GM12872 (cell line): ENCODE measurements around the gene IGSF6.

Source experiments
- CTCF ChIP-seq: IDR thresholded peaks from 3 replicates; pipeline ENCODE4 v1.5.1; 2011; ENCODE audit warnings: low read depth, mild to moderate bottlenecking, low read length, moderate library complexity; ENCODE audit not compliant: insufficient read depth

Gene IGSF6

GRCh38 chr16:21597561-21598030 lies 54.8 kb downstream of the IGSF6 start:
- TF ChIP-seq CTCF = no peak

- no peak for TF ChIP-seq CTCF
Observed at GRCh38 chr16:21593530-21594289, 58.7 kb downstream of the IGSF6 start.

DNA sequence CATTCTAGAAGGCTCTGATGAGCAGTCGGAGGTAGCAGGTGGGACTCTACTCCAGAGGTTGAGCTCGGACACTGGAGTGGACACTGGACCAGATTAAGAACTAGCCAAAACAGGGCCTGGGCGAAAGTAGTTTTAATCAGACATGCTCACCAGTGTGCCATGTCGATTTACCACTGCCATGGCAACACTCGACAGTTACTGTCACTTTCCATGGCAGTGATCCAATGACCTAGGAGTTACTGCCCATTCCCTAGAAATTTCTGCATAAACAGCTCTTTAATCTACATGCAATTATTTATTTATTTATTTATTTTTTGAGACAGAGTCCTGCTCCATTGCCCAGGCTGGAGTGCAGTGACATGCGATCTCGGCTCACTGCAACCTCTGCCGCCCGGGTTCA lies 60.2 kb downstream of the IGSF6 start:
- no peak for TF ChIP-seq CTCF

GRCh38 chr16:21590796-21591195 lies 61.6 kb downstream of the IGSF6 start:
- TF ChIP-seq CTCF = no peak

DNA sequence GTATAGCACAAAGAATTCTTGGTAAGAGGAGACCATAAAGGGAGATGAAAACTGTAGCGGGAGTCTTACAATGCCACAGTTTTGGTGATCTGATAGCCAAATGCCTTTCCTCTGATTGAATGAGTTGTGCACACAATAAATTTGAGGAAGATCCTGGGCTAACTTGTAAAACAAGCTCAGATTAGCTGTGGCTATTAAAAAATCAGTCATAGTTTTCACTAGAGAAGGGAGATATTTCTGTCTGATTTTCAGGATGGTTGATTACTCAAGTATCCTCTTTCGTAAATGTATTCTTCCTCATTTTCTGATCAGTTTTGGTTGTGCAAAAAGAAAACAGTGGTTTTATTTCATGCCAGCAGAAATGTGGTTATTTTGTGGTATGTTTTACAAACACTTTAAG lies 62.1 kb downstream of the IGSF6 start:
- TF ChIP-seq CTCF = no peak

- no peak for TF ChIP-seq CTCF
Observed at GRCh38 chr16:21589551-21589950, 62.9 kb downstream of the IGSF6 start.
